ENCODE measurements around the gene FTCDNL1.

FTCDNL1 gene

DNA sequence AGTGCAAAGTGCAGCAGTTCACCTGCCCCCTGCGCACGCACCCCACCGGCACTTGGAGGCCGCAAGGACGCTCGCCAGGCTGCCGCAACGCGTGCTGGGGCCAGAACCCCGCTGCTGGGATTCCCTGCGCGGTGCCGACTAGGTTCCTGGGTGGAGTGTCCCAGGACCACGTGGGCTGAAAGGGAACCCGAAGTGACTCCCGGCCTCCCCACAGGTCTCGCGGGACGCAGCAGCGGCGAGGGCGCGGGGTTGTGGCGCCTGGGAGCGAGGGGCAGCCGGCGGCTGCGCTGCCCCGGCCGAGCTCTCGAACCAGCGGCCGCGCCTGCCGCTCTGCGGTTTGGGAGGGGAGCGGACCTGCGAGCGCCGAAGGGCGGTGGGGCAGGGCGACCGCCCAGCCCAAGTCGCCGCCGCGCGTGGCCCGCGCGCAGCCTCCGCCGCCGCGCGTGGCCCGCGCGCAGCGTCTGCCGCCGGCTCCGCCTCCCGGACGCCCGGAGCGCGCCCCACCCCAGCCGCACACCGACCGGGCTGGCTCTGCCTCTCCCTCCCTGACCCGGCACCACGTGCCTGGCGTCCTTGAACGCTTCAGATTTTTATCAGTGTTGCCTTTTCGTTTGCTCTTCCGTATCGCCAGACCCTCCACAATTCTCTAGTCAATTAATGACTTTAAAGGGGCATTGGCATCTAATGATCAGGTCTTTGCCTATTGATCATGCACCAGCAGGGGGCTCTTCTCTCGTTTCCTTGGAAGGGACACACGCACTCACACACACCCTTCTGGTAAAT, at the start of gene FTCDNL1:
FTCDNL1 (minus strand) TSS at position 475 of the 783 bp plus-strand sequence. CDS start 2,230 bp downstream, outside the sequence.
- no peak for FAIRE-seq

DNA sequence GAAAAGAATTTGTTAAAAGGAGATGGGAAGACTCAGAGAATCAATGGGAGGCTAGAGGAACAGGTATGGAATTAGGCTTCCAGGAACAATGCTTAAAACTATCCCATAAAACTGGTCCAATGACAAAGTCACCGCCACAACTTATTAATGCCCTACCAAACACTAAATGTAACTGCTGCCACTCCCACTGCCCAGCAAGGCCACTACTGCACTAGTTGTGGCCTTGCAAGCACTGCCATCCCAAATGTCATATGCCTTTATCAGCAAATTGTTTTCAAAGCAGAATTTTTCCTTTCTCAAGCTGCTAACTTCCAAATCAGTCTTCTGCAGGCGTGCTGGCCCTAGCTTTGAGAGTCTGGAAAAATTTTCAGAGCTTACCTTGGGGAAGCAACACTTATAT, 45.6 kb upstream of the FTCDNL1 start:
- no peak for FAIRE-seq

DNA sequence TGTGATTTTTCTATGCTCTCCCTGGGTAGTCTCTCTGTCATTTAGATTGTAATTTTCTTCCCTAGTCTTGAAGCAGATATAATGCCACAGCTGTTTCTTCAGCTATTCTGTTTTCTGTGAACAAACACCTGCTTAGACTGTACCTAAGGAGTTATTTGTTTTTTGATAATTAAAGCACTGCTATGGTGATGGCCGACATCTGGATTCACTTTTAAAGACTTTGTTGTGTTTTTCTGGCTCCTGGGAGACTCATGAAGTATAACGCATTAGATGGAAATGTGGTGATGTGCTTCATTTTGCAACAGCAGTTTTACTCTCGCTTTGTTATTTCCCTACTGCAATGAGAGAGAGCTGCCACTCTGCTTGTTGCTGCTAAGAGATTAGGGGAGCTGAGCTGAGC, 44.4 kb upstream of the FTCDNL1 start:
- FAIRE-seq = no peak

DNA sequence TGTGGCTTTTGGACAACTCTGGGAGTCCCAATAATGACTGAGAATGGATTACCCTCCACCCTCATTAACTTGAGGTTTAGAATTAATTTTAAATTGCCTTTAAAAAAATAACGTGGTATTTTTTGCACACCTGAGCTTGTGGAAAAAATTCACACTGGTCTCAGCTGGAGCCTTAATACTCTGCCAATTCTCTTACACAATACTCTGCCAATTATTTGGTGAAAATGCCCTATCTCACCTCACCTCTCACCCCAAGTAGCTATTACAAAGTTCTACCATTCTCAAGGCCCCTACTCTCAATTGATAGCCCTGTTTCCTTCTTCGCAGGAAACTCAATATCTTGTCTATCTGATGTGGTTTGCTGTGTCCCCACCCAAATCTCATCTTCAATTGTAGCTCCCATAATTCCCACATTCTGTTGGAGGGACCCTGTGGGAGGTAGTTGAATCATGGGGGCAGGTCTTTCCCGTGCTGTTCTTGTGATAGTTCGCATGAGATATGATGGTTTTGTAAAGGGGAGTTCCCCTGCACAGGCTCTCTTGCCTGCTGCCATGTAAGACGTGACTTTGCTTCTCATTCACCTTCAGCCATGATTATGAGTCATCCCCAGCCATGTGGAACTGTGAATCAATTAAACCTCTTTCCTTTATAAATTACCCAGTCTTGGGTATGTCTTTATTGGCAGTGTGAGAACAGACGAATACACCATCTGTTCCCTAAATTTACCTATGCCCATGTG, 32.7 kb upstream of the FTCDNL1 start:
- FAIRE-seq = no peak

DNA sequence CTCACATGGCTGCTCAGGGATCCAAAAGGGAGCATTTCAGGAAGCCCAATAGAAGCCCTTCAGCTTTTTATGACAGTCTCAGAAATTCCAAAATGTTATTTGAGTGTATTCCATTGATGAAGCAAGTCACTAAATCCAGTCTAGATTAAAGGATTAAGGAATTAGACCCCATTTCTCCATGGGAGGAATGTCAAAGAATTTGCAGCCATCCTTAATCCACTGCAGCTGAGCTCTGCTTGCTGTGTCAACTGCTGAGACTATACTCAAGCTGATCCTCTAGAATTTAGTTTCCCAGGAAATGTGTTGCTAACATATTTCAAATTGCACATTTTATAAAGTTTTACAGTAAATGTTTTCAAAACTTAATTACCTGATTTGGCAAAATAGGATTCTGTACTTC, 31.7 kb upstream of the FTCDNL1 start:
- FAIRE-seq = no peak

DNA sequence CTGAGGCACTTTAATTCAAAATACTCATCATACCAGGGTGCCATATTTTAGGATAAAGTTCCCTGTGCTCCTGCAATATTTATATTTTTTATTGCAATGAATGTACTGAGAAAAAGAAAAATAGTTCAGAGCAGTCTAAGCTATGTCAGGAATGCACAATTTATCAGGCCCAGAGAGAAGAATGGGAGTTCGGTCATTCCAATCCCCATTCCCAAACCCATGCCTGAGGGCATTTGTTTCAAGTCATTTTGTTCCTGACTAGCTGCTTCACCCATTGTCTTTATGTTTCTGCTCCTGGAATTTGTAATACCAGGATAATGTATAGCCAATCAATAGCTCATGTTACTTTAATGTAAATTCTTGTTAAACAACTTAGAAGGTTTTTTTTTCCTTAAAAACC, 24.4 kb upstream of the FTCDNL1 start:
- FAIRE-seq = no peak

DNA sequence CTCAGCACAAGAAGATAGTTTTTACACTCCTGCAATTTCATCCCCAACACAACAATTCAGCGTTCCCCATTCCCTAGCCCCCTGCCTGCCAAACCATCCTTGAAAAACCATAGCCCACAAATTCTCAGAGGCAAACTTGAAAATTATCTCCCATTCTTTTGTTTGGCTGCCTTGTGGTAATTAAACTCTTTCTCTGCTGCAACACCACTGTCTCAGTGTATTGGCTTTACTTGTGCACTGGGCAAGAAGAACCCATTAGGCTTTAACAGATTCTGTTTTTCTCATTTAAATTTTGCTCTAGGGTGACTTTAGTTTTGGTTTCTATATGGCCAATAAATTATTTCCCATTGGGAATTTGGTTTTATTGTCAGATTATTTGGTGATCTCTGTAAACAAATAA, 23.2 kb upstream of the FTCDNL1 start:
- no peak for FAIRE-seq

DNA sequence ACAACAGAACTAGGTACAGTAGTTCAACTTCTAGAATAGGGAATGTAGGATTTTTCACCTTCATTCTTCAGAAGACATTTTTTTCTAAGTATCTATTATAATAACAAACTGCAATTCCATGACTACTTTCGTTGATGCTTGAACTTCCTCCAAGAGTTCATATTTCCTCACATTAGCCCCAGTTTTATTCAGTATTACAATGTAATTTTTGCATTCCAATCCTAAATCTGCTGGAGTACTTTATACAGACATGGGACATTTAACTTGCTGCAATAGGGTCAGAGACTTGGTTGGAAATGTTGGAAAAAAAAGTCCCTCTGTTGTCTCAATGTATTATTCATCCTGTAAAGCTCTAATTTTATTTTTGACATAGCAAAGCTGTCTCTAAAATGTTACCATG, 19.6 kb upstream of the FTCDNL1 start:
- no peak for FAIRE-seq

DNA sequence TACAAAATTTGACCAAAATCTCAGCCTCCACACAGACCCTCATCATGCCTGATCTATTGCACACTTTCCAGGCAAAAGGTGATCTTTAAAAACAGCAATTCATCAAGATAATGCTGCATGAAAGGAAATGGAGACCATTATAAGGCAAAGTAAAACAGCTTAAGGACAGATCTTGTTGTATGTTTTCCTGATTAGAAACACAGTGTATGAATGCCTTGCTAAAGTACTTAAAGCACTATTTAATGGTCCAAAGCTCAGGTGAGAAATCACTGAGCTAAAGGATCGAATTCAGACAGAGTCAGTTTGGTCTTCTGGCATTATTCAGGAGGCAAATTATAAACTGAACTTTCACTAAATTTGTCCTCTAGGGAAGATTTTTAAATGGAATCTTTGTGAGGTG, 18.7 kb upstream of the FTCDNL1 start:
- no peak for FAIRE-seq

DNA sequence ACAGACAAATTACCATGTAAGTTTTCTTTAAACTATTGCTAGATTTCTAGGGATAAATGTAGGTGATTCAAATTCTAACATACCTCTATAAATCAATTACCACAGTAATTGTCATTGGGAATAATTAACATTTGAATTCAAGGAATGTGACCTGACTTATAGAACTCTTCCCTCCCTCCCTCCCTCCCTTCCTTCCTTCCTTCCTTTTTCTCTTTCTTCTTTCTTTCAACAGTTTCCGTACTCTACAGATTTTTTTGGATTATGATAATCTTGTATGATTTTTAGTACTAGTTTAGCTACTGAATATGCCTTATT, 18.2 kb upstream of the FTCDNL1 start:
- FAIRE-seq = no peak

DNA sequence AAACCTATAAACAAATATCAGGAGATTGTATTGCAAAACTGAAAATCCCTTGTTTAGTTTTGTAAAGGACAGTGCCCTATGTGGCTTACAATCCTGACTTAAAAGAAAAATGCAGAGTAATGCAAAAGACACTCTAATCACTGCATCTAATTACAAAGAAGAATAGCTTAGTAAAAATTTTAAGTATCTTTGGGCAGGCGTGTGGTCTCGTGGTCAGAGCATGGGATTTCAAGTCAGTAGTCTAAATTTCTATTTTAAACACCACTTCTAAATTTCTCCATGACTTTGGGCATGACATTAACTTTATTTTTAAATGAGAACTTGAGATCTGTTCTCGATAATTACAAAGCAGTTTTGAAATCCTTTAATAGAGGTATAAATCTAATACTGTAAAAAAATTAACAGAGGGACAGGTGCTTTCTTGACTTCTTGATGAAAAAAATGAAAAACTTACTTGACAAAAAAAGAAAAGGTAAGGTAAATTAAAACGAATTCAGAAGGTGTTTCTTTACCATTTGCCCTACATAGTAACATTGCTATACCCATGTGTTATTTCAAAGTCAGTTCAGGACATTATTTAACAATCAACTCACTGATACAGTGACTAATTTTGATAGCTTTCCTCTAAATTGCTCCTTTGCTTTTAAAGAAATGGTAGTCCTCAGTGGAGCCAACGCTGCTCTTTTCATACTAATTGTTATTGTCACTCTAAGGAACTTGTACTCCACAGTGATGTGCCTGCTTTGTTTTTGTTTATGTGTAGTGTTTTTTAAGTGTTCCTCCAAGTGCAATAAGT, 17.6 kb upstream of the FTCDNL1 start:
- FAIRE-seq = no peak

DNA sequence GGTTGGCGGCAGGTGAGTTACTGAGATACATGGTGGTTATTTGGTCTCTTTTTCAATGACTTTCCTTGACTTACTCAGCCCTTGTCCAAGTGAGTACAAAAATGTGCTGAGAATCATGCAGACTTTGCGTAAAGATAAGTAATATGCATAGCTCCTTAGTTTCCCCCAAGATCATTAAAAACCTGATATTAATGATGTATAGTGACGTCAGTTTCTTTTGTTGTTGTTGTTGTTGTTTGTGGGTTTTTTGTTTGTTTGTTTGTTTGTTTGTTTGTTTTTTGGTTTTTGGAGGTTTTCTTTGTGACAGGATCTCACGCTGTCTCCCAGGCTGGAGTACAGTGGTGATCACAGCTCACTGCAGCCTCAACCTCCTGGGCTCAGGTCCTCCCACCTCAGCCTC, 14.9 kb upstream of the FTCDNL1 start:
- FAIRE-seq = no peak

DNA sequence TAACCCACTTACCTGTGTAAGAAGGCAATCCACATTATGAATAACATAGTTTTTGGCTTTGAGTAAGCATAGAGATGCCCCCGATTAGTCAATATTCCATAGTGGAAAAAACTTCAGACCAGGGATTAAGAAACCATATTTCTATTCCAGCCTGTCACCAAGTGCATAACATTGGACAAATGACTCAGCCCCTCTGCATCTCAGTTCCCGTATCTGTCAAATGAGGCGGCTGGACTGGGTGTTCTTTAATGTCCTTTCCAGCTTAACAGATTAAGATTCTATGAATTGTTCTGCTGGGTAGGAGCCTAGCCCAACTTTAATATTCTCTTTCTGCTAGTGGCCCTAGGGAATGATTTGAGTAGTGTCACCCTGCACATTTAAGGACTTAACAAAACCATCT, 11.8 kb upstream of the FTCDNL1 start:
- no peak for FAIRE-seq

DNA sequence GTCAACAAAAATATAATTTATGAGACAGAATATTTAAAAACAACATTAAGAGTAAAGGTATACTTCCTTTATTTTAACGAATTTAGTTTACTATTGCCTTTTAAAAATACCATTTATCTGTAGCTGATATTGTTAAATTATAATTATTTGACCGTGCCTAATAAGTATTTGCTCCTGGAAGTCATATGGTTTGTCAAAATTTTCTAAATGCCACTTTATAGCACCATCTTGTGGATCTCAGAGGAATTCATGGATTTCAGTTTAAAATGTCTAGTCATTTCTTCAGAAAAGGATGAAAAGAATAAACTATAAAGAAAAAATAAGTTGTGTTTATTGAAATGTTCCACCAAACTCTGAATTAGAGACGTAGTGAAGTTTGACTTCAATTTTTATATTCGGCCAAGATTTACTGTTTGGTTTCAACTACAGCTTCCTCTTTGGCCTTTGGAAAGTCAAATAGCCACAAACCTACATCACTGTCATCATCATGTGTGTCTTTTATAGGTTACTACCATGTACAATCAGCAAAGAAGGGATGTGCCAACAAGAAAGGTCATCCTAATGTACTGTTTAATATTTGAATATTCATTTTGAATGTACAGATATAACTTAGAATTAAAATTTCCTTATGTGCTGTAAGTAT, 10.3 kb upstream of the FTCDNL1 start:
- FAIRE-seq = peak; percentile 98

DNA sequence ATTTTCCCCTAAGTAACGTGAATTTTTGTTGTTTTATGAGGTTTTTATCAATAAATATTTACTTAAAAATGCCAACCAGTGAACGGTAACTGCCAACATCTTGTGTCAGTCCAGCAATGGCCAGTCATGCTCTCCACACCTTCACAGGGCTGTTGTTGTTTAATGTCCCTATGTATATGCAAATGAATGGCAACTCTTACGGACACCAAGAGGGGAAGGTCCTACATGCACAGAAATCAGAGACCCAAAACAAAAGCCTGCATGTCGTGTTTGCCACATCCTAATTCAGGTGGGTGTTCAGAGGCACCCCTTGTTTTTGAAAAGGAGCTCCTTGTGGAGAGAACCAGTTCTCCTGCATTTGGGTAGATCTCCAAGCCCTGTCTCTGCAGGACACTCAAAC, 4.8 kb upstream of the FTCDNL1 start:
- FAIRE-seq = no peak

DNA sequence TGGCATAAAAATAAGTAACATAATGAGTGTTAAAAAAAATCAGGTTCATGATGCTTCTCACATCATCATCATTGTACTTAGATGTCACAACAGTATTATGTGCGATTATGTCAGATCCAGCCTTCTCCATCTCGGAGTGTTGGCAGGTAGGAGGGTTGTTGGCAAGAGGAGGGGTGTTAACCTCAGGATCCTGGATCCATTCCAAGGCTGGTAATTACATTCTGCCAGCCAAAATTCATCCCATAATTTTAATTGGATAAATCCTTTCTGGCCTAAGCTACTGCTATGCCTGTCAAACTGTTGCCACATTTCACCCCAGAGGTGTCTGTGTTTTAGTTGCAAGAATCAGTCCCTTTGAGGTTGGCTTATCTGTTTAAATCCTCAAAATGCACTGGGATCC, 891 bp upstream of the FTCDNL1 start:
- FAIRE-seq = no peak

DNA sequence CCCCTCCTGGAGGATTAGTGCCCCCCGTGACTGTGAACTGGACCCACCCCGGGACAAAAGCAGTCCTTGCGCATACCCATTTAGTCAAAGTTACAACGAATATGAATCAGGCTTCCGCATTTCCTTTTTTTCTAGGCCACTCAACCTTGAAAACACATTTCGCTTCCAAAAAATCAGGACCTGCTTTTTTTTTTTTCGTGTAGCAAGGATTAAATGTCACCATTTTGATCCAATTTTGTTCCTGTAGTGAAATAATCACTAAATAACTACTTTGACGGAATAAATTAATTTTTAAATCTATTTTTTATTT, 464 bp upstream of the FTCDNL1 start:
- FAIRE-seq = no peak

DNA sequence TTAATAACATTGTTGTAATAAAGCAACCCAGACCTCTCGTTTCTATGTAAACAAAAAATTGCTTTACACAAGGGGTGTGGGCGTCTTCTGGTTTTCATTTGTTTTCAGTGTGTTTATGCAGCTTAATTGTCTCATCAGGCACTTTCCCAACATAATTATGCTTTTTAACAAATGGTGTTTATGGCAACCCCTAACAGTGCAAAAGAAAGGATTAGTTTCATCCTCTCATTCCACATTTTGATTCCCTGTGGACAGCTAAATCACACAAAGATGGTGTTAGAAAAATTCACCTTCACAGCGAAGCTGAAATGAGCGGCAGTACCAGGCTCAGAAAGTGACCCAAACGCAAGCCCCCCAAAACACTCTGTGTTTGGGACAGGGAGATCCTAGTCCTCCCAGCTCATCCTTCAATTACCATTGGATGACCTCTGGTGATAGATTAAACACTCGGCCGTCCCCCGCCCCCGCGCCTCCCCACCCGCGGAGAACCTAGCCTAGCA, 724 bp downstream of the FTCDNL1 start:
- FAIRE-seq = no peak

DNA sequence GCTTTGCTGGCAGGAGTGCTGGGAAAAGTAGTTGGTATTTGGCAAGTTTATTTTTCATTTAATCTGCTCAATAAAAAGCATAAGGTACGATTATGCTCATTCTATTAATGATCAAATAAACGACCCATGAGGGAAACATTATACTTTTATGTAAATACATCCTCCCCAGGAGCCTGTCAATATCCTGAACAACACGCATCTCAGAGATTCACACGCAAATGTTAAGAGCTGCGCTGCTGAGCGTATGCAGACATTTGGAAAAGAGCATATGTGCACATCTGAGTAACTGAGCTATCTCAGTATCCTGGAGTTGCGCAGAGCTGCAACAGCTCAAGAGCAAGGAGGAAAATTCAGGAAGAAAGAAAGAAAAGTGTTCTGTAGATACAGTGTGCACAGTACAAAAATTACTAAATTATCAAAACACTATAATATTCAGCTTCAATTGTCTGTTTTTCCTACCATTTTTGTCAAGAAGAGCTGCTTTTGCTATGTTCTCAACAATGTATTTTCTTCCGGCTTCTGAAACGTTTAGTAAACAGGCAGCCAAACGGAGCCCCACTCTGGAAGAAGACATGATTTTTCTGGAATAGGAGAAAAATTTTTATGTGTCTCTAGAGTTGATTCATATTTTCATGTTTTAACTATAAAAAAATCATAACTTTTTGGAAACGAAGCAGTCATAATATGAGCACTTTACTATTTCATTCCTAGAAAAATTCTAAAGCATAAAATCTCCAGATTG, 2.4 kb downstream of the FTCDNL1 start:
- no peak for FAIRE-seq

DNA sequence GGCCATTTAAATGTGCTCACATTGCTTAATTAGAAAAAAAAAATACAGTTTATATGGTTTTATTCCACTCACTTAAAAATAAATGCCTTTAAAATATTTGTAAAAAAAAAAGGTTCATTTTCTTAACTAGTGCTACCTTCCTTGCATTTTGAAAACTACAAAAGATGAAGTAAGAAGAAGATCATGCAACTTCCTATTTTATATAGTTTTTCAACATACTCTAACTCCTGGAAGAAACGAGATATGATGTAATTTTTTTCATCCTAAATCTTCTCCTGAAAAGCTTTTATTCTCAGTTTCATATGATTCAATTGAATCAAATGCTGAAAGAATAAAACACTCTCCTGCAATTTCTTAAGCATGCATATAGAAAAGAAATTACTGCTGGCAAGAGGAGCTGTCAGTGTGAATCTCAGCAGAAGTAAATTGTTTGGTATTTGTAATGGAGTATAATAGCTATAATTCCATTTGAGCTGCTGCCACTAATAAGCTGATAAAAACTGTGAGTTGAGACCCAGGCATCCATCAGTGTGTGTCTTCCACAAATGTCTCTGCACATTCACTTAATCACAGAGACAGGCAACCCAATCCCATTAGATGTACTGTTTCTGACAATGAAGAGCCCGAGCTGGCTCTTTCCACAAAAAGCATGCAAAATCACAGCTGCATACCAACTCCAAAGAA, 3.7 kb downstream of the FTCDNL1 start:
- FAIRE-seq = no peak

DNA sequence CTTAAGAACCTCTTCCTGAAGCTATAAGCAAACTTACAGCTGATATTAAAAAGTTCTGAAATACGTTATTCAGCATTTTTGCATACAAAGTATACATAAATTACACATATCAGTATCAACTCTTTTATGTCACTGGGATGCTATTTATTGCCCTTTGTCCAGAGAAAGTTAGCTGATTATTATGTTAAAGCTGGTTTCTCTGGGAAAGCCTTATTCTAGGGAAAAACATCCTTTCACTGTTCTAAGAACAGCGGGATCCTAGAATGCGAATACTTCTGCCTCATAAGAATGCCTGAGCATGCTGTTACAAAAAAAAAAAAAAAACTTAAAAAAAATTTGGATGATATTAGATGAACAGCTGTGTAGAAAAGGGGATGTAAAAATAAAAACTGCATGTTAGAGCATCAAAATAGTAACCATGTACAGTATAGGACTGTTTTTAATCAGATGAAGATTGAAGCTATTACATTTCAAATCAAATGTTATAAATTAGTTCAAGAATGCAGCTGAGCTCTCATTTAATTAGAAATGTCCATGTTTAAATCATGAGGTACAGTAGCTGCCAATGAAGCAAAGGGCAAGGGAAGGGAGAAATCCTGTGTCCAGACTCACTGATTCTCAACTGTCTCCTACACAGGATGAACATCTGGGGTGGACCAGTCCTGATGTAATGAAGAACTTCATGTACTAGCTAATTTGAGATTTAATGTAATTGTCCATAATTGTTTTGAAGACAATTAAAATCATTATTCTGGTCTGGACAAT, 8.2 kb downstream of the FTCDNL1 start:
- FAIRE-seq = no peak
